Activated CD8-positive, alpha-beta T cell treated with anti-CD3 and anti-CD28 coated beads for 36 hours (primary cell): ENCODE results near the gene NET1. TPM values are rescaled to one million over a fixed set of nuclear protein-coding genes. Genes with fewer than 3 reads are reported as not detected.
A peak's percentile ranks its signal among the peaks of the same experiment; 100 is the strongest.

Experiments used
- ATAC-seq: fragments of 200-7000 bp; cut with Tn5 transposase; one replicate; pipeline ENCODE4 v1.10.0; 2021; ENCODE audit warnings: mild to moderate bottlenecking, moderate library complexity
- CTCF ChIA-PET: fragments of 350-600 bp; sonication (Branson Sonifier 250); formaldehyde crosslinking; loops from one replicate; lab custom pipeline; 2021; ENCODE audit warnings: antibody characterized with exemption; lab: Charles Lee
- POLR2A ChIA-PET: fragments of 350-600 bp; sonication (Branson Sonifier 250); formaldehyde crosslinking; loops from one replicate; lab custom pipeline; 2021; ENCODE audit warnings: antibody characterized with exemption; lab: Charles Lee
- DNase-seq: peaks from one replicate; pipeline ENCODE4 v3.0.0-alpha.2; 2020
- H3K27ac Mint-ChIP-seq: one replicate; pipeline ENCODE4 v1.8.0; 2021; ENCODE audit warnings: mild to moderate bottlenecking, mixed read lengths
- H3K27me3 Mint-ChIP-seq: one replicate; pipeline ENCODE4 v1.8.0; 2021; ENCODE audit warnings: mixed read lengths
- H3K36me3 Mint-ChIP-seq: one replicate; pipeline ENCODE4 v1.8.0; 2021; ENCODE audit warnings: low read depth, mixed read lengths
- H3K4me1 Mint-ChIP-seq: one replicate; pipeline ENCODE4 v1.8.0; 2021; ENCODE audit warnings: low read depth, mixed read lengths
- H3K4me3 Mint-ChIP-seq: one replicate; pipeline ENCODE4 v1.8.0; 2021; ENCODE audit warnings: mild to moderate bottlenecking, moderate library complexity, mixed read lengths
- H3K9me3 Mint-ChIP-seq: one replicate; pipeline ENCODE4 v1.8.0; 2021; ENCODE audit warnings: mixed read lengths
- CTCF ChIP-seq: fragments of 200-600 bp; IDR thresholded peaks from one replicate; pipeline ENCODE4 v1.8.0; 2022; ENCODE audit warnings: antibody characterized with exemption, mild to moderate bottlenecking
- intact Hi-C: fragments of 100-400 bp; cut with micrococcal nuclease; formaldehyde crosslinking; loops from one replicate; pipeline ENCODE4 v1.10.0; 2022
- total RNA-seq, 2 experiments: library from RNA; stranded (reverse); gene quantifications; one replicate each; pipeline ENCODE4 v1.2.3, GENCODE V29; 2021

NET1 gene
- total RNA-seq, result 10 to 100 TPM; 20.5 to 21.6 TPM

- H3K4me3 Mint-ChIP-seq, result no peak within 1 kb of the TSS
Measured at GRCh38 chr10:5412277-5412941, at the start of gene NET1. NET1 (plus strand) TSS chr10:5412557; CDS start chr10:5412693, 136 bp downstream.

GRCh38 chr10:5362873-5363272 lies 49.5 kb upstream of the NET1 start:
- Mint-ChIP-seq H3K9me3 (no peaks in the 10 kb centered on the region), H3K4me3 (no peak overlapping the region), H3K36me3 (no peaks in the 10 kb centered on the region), H3K27me3 (peaks cover 9% of the 10 kb centered on the region), H3K4me1 (no peaks in the 10 kb centered on the region), H3K27ac (no peak overlapping the region)
- CTCF ChIA-PET, result no interaction called here
- POLR2A ChIA-PET, result no interaction called here
- intact Hi-C loops, result no loop called here
- DNase-seq, result no peak
- no peak for TF ChIP-seq CTCF
- no peak for ATAC-seq

More at GRCh38 chr10:5412277-5412941, at the start of gene NET1:
- DNase-seq, result peak; percentile 79
- Mint-ChIP-seq H3K9me3 (peaks cover 3% of the 10 kb centered on the region), H3K27me3 (peaks cover 19% of the 10 kb centered on the region), H3K4me1 (peaks cover 3% of the 10 kb centered on the region), H3K36me3 (peaks cover 5% of the 10 kb centered on the region), H3K27ac (no peak within 1 kb of the TSS)
- TF ChIP-seq CTCF, result no peak
- intact Hi-C loops, result no loop called here
- POLR2A ChIA-PET, result interaction anchor here (1.4 kb wide), 1 partner anchor 9 kb away, joined by 3 read pairs; no protein-coding TSS in a partner anchor
- CTCF ChIA-PET, result no interaction called here
- peak; percentile 92 for ATAC-seq

- Mint-ChIP-seq H3K36me3 (no peaks in the 10 kb centered on the region), H3K27me3 (peaks cover 6% of the 10 kb centered on the region), H3K4me3 (no peak overlapping the region), H3K27ac (no peak overlapping the region), H3K4me1 (no peaks in the 10 kb centered on the region), H3K9me3 (no peaks in the 10 kb centered on the region)
- ATAC-seq, result no peak
- intact Hi-C loops, result no loop called here
- ChIA-PET POLR2A (no interaction called here), CTCF (no interaction called here)
- TF ChIP-seq CTCF, result no peak
- DNase-seq, result no peak
Measured at GRCh38 chr10:5364374-5364773, 48.0 kb upstream of the NET1 start.

- ChIA-PET POLR2A (no interaction called here), CTCF (no interaction called here)
- H3K9me3 Mint-ChIP-seq, result no peaks in the 10 kb centered on the region
- no peak for DNase-seq
- no peak within 1 kb of the TSS for H3K27ac Mint-ChIP-seq
- peaks cover 5% of the 10 kb centered on the region for H3K27me3 Mint-ChIP-seq
- no peak for TF ChIP-seq CTCF
- no peak for ATAC-seq
- H3K36me3 Mint-ChIP-seq, result no peaks in the 10 kb centered on the region
- no peaks in the 10 kb centered on the region for H3K4me1 Mint-ChIP-seq
- intact Hi-C loops, result no loop called here
- H3K4me3 Mint-ChIP-seq, result no peak within 1 kb of the TSS
Measured at GRCh38 chr10:5364890-5365338, 47.4 kb upstream of the NET1 start, which contains the start of gene UCN3. UCN3 (plus strand) TSS chr10:5364966; CDS start chr10:5373721, 8,755 bp downstream.

GRCh38 chr10:5365928-5366327 lies 46.4 kb upstream of the NET1 start:
- no peak overlapping the region for H3K4me3 Mint-ChIP-seq
- no peak overlapping the region for H3K27ac Mint-ChIP-seq
- ChIA-PET CTCF (no interaction called here), POLR2A (no interaction called here)
- peaks cover 3% of the 10 kb centered on the region for H3K27me3 Mint-ChIP-seq
- H3K4me1 Mint-ChIP-seq, result no peaks in the 10 kb centered on the region
- TF ChIP-seq CTCF, result no peak
- ATAC-seq, result no peak
- no peak for DNase-seq
- intact Hi-C loops, result no loop called here
- no peaks in the 10 kb centered on the region for H3K36me3 Mint-ChIP-seq
- H3K9me3 Mint-ChIP-seq, result peaks cover 6% of the 10 kb centered on the region
